IMR-90 (cell line): Measurements from ENCODE around the gene TAF1D. TPM values are rescaled to one million over a fixed set of nuclear protein-coding genes. Genes with fewer than 3 reads are reported as not detected.
"Not testable (repeated sequence)": the region's sequence is repeated elsewhere in the genome, so short reads cannot be mapped to it uniquely, and the experiment has no call there.

Experiments used
- ATAC-seq: fragments of 200-7000 bp; cut with Tn5 transposase; 2 replicates; pipeline ENCODE4 v1.9.1; 2020; ENCODE audit warnings: low read depth, mild to moderate bottlenecking, moderate library complexity
- BruUV-seq: library from RNA; stranded (reverse); fragments of 400-500 nt; replicated peaks from 2 replicates; lab custom pipeline; 2021; lab: Mats Ljungman, UMichigan
- CTCF ChIA-PET: fragments of 300-600 bp; formaldehyde crosslinking; extraction: SDS; loops from one replicate; lab custom pipeline; 2021; ENCODE audit warnings: antibody characterized with exemption; lab: Yijun Ruan, JAX
- POLR2A ChIA-PET: fragments of 300-600 bp; sonication (Branson Sonifier 250); formaldehyde crosslinking; loops from one replicate; lab custom pipeline; 2022; ENCODE audit warnings: antibody characterized with exemption; ENCODE audit not compliant: unreplicated experiment; lab: Charles Lee
- DNase-seq: peaks from one replicate; pipeline ENCODE4 v3.0.0; 2013
- H2AFZ ChIP-seq: replicated peaks from 2 replicates; pipeline ENCODE3; 2013; ENCODE audit warnings: low read length, mild to moderate bottlenecking; ENCODE audit not compliant: poor library complexity
- H2AK5ac ChIP-seq: 2 replicates; pipeline ENCODE4 v1.6.1; 2013; ENCODE audit warnings: low read depth, low read length, inconsistent platforms
- H2AK9ac ChIP-seq: replicated peaks from 2 replicates; pipeline ENCODE3; 2013; ENCODE audit warnings: mild to moderate bottlenecking, low read depth, low read length, moderate library complexity; ENCODE audit not compliant: poor library complexity
- H2BK120ac ChIP-seq: 2 replicates; pipeline ENCODE4 v1.6.1; 2013; ENCODE audit warnings: low read depth, low read length, inconsistent platforms
- H2BK15ac ChIP-seq: 3 replicates; pipeline ENCODE4 v1.6.1; 2013; ENCODE audit warnings: low read depth, low read length, inconsistent platforms
- H2BK20ac ChIP-seq: 2 replicates; pipeline ENCODE4 v1.6.1; 2013; ENCODE audit warnings: low read depth, mild to moderate bottlenecking, inconsistent platforms, low read length, moderate library complexity
- H2BK5ac ChIP-seq: 2 replicates; pipeline ENCODE4 v1.6.1; 2013; ENCODE audit warnings: mild to moderate bottlenecking, low read depth, low read length, inconsistent platforms; ENCODE audit not compliant: poor library complexity, severe bottlenecking
- H3K14ac ChIP-seq: replicated peaks from 2 replicates; pipeline ENCODE4 v1.6.1; 2013; ENCODE audit warnings: low read depth, low read length, inconsistent platforms
- H3K18ac ChIP-seq: 2 replicates; pipeline ENCODE4 v1.6.1; 2013; ENCODE audit warnings: low read depth, low read length, control low read depth
- H3K23ac ChIP-seq: 2 replicates; pipeline ENCODE4 v1.6.1; 2013; ENCODE audit warnings: low read depth, low read length, inconsistent platforms
- H3K27ac ChIP-seq: 2 replicates; pipeline ENCODE4 v1.5.1; 2013; ENCODE audit warnings: mild to moderate bottlenecking, control low read depth, low read length; ENCODE audit not compliant: insufficient read depth
- H3K27me3 ChIP-seq: 2 replicates; pipeline ENCODE4 v1.6.1; 2013; ENCODE audit warnings: low read length; ENCODE audit not compliant: control insufficient read depth, insufficient read depth
- H3K36me3 ChIP-seq: 2 replicates; pipeline ENCODE4 v1.6.1; 2013; ENCODE audit warnings: low read length, mixed read lengths; ENCODE audit not compliant: control insufficient read depth, insufficient read depth
- H3K4ac ChIP-seq: 2 replicates; pipeline ENCODE4 v1.6.1; 2013; ENCODE audit warnings: low read depth, low read length, inconsistent platforms
- H3K4me1 ChIP-seq: 2 replicates; pipeline ENCODE4 v1.6.1; 2013; ENCODE audit warnings: low read length, mixed read lengths; ENCODE audit not compliant: control insufficient read depth, insufficient read depth
- H3K4me2 ChIP-seq: 2 replicates; pipeline ENCODE4 v1.6.1; 2013; ENCODE audit warnings: low read depth, mild to moderate bottlenecking, control low read depth, low read length, moderate library complexity
- H3K4me3 ChIP-seq: 2 replicates; pipeline ENCODE4 v1.5.1; 2013; ENCODE audit warnings: low read depth, mild to moderate bottlenecking, control low read depth, low read length, moderate library complexity; ENCODE audit not compliant: insufficient read depth
- H3K56ac ChIP-seq: 2 replicates; pipeline ENCODE4 v1.6.1; 2013; ENCODE audit warnings: low read length, inconsistent platforms; ENCODE audit not compliant: insufficient read depth; ENCODE audit errors: extremely low read depth
- H3K79me1 ChIP-seq, 2 experiments: 2 replicates each; pipeline ENCODE4 v1.6.1; 2013; ENCODE audit warnings: low read length in 2 of 2, inconsistent platforms in 1 of 2, low read depth in 1 of 2
- H3K9ac ChIP-seq: 2 replicates; pipeline ENCODE4 v1.6.1; 2013; ENCODE audit warnings: low read depth, low read length, control low read depth
- H3K9me1 ChIP-seq: 2 replicates; pipeline ENCODE4 v1.6.1; 2013; ENCODE audit warnings: low read length, inconsistent platforms; ENCODE audit not compliant: insufficient read depth
- H3K9me3 ChIP-seq: 2 replicates; pipeline ENCODE4 v1.6.1; 2013; ENCODE audit warnings: low read length; ENCODE audit not compliant: control insufficient read depth, insufficient read depth
- H4K20me1 ChIP-seq: 2 replicates; pipeline ENCODE4 v1.6.1; 2013; ENCODE audit warnings: low read length, inconsistent platforms; ENCODE audit not compliant: insufficient read depth
- H4K5ac ChIP-seq: 2 replicates; pipeline ENCODE4 v1.6.1; 2013; ENCODE audit warnings: mild to moderate bottlenecking, low read depth, low read length, control low read depth
- H4K8ac ChIP-seq, 2 experiments: 2 replicates each; pipeline ENCODE4 v1.6.1; 2013; ENCODE audit warnings: low read depth in 2 of 2, low read length in 2 of 2, control low read depth in 1 of 2, inconsistent platforms in 1 of 2
- H4K91ac ChIP-seq: 2 replicates; pipeline ENCODE4 v1.6.1; 2013; ENCODE audit warnings: low read depth, low read length, inconsistent platforms; ENCODE audit not compliant: insufficient read depth
- MAZ ChIP-seq: IDR thresholded peaks from 2 replicates; pipeline ENCODE4 v1.6.1; 2012; ENCODE audit warnings: low read depth, mild to moderate bottlenecking, low read length, improper control_type of control experiment, moderate library complexity, borderline replicate concordance
- WGBS, 2 experiments: methylation state at CpG; one replicate each; pipeline versions ENCODE4 v1.1.5 to v1.1.7; 2013; ENCODE audit warnings: missing lambda C conversion rate in 2 of 2; ENCODE audit not compliant: insufficient read length in 1 of 2; ENCODE audit errors: extremely low coverage in 2 of 2; 5-methylcytosine and 5-hydroxymethylcytosine counted together
- dilution Hi-C: fragments of 300-500 bp; cut with HindIII; formaldehyde crosslinking; loops from one replicate; pipeline ENCODE4 v1.14.3; 2018; ENCODE audit warnings: low sequenced_read_pairs; ENCODE audit not compliant: unreplicated experiment
- in situ Hi-C: fragments of 300-500 bp; cut with MboI; formaldehyde crosslinking; loops from 3 replicates; pipeline ENCODE4 v1.14.3; 2019; ENCODE audit warnings: low sequenced_read_pairs, inconsistent platforms, mixed read lengths
- intact Hi-C: fragments of 100-400 bp; cut with micrococcal nuclease; formaldehyde crosslinking; loops from 2 replicates; pipeline ENCODE4 v1.10.0; 2022
- polyA plus RNA-seq, 3 experiments: library from polyadenylated mRNA; depleted of rRNA; stranded (reverse); fragments of >200 nt; gene quantifications; 2 replicates each; pipeline ENCODE4 v1.2.3, GENCODE V29; 2012; ENCODE audit warnings: low replicate concordance in 1 of 3
- total RNA-seq: library from RNA; depleted of rRNA; stranded (reverse); fragments of >200 nt; gene quantifications from 2 replicates; pipeline ENCODE4 v1.2.3, GENCODE V29; 2012
- TF ChIP-seq, protein P1 (sequence below): conservative IDR thresholded peaks from 2 replicates; pipeline ENCODE4 v1.5.1; 2012; ENCODE audit warnings: mild to moderate bottlenecking, low read depth, low read length, improper control_type of control experiment

The TAF1D gene
- total and polyA plus RNA-seq, 2 of the 4 experiments (the other 2 are of a cell fraction), result 56.8 to 133 TPM

DNA sequence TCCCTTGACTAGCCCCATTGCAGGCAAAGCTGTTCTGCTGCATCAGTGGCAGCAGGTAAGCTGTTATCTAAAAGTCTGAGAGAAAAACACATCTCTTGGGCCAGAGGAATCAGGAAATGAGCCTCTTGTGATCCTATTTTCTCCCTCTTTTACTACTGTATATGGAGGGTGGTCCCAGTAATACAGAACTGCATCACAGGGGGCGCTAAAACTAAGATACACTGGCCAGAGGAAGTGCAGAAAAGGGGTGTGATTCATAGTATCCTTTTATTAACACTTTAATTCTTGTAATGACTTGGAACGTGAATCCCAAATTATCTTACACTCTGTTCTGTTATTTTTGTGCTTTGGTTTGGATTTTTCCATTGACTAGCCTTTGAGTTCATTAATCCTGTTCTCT, 34.0 kb upstream of the TAF1D start:
- peaks cover 2% of the 10 kb centered on the region; the same call in 1 of the 2 replicates for H3K9me3 ChIP-seq
- WGBS, 2 experiments, result no CpG with 5 or more reads among the region's 2 CpGs
- no peak for ATAC-seq
- DNase-seq, result no peak
- TF ChIP-seq, protein P1, sequence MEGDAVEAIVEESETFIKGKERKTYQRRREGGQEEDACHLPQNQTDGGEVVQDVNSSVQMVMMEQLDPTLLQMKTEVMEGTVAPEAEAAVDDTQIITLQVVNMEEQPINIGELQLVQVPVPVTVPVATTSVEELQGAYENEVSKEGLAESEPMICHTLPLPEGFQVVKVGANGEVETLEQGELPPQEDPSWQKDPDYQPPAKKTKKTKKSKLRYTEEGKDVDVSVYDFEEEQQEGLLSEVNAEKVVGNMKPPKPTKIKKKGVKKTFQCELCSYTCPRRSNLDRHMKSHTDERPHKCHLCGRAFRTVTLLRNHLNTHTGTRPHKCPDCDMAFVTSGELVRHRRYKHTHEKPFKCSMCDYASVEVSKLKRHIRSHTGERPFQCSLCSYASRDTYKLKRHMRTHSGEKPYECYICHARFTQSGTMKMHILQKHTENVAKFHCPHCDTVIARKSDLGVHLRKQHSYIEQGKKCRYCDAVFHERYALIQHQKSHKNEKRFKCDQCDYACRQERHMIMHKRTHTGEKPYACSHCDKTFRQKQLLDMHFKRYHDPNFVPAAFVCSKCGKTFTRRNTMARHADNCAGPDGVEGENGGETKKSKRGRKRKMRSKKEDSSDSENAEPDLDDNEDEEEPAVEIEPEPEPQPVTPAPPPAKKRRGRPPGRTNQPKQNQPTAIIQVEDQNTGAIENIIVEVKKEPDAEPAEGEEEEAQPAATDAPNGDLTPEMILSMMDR, result peak; percentile 23; the same call in 1 of the 2 replicates
- no peak for TF ChIP-seq MAZ
- in situ Hi-C loops (no loop called here), dilution Hi-C loops (no loop called here), intact Hi-C loops (no loop called here)
- ChIA-PET POLR2A (interaction anchor here (0.6 kb wide), 1 partner anchor 36 kb away, joined by 3 read pairs; no protein-coding TSS in a partner anchor), CTCF (interaction anchor here (0.6 kb wide), 1 partner anchor 27 kb away, joined by 4 read pairs; no protein-coding TSS in a partner anchor)
- no peak overlapping the region for H2AK5ac ChIP-seq
- no peaks in the 10 kb centered on the region for H3K9me1 ChIP-seq
- H3K9ac ChIP-seq, result no peak overlapping the region
- H3K27me3 ChIP-seq, result no peaks in the 10 kb centered on the region
- no peak overlapping the region for H2AK9ac ChIP-seq
- no peak overlapping the region for H3K14ac ChIP-seq
- H2BK120ac ChIP-seq, result no peak overlapping the region
- no peak overlapping the region for H3K4me3 ChIP-seq
- H3K4me2 ChIP-seq, result no peak overlapping the region
- H3K4me1 ChIP-seq, result no peaks in the 10 kb centered on the region
- no peak overlapping the region for H2AFZ ChIP-seq
- H3K23ac ChIP-seq, result no peak overlapping the region
- H4K20me1 ChIP-seq, result no peaks in the 10 kb centered on the region
- H4K8ac ChIP-seq, result no peak overlapping the region
- H3K56ac ChIP-seq, result no peak overlapping the region
- H3K4ac ChIP-seq, result no peak overlapping the region
- no peak overlapping the region for H2BK5ac ChIP-seq
- no peak overlapping the region for H2BK20ac ChIP-seq
- H3K27ac ChIP-seq, result no peak overlapping the region
- no peaks in the 10 kb centered on the region for H3K79me1 ChIP-seq
- H3K18ac ChIP-seq, result no peak overlapping the region
- H3K36me3 ChIP-seq, result no peaks in the 10 kb centered on the region
- no peak overlapping the region for H4K5ac ChIP-seq
- H2BK15ac ChIP-seq, result no peak overlapping the region
- BruUV-seq, result no TSS peak
- H4K91ac ChIP-seq, result no peak overlapping the region

- H2BK15ac ChIP-seq, H4K5ac ChIP-seq, H3K4me1 ChIP-seq, H3K4me2 ChIP-seq, H2BK5ac ChIP-seq, H4K20me1 ChIP-seq, intact Hi-C loops, H2AFZ ChIP-seq, H3K9ac ChIP-seq, H3K36me3 ChIP-seq, H2BK20ac ChIP-seq, DNase-seq, BruUV-seq, H4K8ac ChIP-seq, H3K4ac ChIP-seq, H3K79me1 ChIP-seq, H3K9me1 ChIP-seq, H3K27me3 ChIP-seq, H4K91ac ChIP-seq, H3K56ac ChIP-seq, H3K4me3 ChIP-seq, POLR2A ChIA-PET, H3K23ac ChIP-seq, ATAC-seq, H3K14ac ChIP-seq, dilution Hi-C loops, H2BK120ac ChIP-seq, H3K9me3 ChIP-seq, H3K27ac ChIP-seq, H3K18ac ChIP-seq, H2AK5ac ChIP-seq, in situ Hi-C loops, H2AK9ac ChIP-seq: not testable (repeated sequence)
- no CpG with 5 or more reads among the region's 3 CpGs for WGBS, 2 experiments
- CTCF ChIA-PET, result interaction anchor here (0.6 kb wide), 1 partner anchor 26 kb away, joined by 4 read pairs; no protein-coding TSS in a partner anchor
Observed at GRCh38 chr11:93774560-93774959, 33.3 kb upstream of the TAF1D start.
